GM12874 (cell line): ENCODE data around the gene NAGA.

Source experiments
- TF ChIP-seq, protein P1 (sequence below): IDR thresholded peaks from 2 replicates; pipeline ENCODE4 v1.5.1; 2011; ENCODE audit warnings: low read depth, mild to moderate bottlenecking, control low read depth, low read length, moderate library complexity; ENCODE audit not compliant: insufficient read depth

NAGA gene

DNA sequence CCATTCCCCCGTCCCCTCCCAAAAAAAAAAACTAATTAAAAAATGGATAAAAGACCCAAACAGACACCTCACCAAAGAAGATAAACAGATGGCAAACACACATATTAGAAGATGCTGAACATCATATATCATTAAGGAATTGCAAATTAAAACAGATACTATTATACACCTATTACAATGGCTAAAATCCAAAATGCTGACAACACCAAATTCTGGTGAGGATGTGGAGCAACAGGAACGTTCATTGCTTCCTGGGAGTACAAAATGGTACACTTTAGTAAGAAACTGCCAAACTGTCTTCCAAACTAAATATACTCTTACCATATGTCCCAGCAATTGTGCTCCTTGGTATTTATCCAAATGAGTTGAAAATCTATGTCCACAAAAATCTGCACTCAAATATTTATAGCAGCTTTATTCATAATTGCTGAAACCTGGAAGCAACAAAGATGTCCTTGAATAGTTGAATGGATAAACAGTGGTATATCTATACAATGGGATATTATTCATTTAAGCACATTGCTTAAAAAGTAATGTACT lies 19.9 kb downstream of the NAGA start:
- TF ChIP-seq, protein P1, sequence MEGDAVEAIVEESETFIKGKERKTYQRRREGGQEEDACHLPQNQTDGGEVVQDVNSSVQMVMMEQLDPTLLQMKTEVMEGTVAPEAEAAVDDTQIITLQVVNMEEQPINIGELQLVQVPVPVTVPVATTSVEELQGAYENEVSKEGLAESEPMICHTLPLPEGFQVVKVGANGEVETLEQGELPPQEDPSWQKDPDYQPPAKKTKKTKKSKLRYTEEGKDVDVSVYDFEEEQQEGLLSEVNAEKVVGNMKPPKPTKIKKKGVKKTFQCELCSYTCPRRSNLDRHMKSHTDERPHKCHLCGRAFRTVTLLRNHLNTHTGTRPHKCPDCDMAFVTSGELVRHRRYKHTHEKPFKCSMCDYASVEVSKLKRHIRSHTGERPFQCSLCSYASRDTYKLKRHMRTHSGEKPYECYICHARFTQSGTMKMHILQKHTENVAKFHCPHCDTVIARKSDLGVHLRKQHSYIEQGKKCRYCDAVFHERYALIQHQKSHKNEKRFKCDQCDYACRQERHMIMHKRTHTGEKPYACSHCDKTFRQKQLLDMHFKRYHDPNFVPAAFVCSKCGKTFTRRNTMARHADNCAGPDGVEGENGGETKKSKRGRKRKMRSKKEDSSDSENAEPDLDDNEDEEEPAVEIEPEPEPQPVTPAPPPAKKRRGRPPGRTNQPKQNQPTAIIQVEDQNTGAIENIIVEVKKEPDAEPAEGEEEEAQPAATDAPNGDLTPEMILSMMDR: no peak

DNA sequence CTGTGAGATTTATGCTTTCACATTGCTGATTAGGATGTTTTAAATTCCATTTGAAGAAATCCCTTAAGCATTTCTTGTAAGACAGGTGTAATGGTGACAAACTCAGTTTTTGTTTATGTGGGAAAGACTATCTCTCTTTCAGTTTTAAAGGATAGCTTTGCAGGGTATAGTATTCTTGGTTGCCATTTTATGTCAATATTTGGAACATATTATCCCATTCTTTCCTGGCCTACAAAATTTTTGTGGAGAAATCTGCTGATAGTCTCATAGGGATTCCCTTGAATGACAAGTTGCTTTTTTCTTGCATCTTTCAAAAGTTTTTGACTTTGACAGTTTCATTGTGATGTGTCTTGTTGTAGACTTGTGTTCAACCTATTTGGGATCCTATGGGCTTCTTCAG lies 28.8 kb downstream of the NAGA start:
- TF ChIP-seq, protein P1: no peak

DNA sequence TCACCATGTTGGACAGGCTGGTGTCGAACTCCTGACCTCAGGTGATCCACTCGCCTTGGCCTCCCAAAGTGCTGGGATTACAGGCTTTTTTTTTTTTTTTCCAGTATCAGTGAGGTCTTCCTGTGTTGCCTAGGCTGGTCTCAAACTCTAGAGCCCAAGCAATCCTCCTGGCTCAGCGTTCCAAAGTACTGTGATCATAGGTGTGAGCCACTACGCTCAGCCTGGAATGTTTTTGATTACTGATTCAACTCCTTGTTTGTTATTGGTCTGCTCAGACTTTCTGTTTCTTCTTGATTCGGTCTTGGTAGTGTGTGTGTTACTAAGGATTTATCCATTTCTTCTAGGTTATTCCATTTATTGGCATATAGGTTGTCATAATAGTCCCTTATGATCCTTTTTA lies 31.3 kb downstream of the NAGA start:
- TF ChIP-seq, protein P1: no peak

DNA sequence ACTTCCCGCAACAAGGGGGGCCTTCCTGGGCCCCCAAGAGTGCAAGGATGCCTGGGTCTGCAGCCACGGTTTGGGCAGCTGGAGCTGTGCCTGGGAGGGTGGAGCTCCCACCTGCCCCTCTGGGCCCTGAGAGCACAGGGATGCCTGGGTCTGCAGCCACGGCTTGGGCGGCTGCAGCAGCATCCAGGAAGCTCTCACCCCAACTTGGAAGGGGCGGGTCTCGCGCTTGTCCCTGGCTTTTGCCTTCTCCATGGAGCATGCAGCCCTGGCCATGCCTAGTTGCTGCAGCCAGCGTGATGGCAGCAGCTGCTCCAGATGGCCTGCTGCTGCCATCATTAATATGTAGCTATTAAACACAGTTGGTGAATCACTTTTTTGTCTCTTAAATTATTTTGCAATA lies 35.4 kb downstream of the NAGA start:
- TF ChIP-seq, protein P1: no peak

DNA sequence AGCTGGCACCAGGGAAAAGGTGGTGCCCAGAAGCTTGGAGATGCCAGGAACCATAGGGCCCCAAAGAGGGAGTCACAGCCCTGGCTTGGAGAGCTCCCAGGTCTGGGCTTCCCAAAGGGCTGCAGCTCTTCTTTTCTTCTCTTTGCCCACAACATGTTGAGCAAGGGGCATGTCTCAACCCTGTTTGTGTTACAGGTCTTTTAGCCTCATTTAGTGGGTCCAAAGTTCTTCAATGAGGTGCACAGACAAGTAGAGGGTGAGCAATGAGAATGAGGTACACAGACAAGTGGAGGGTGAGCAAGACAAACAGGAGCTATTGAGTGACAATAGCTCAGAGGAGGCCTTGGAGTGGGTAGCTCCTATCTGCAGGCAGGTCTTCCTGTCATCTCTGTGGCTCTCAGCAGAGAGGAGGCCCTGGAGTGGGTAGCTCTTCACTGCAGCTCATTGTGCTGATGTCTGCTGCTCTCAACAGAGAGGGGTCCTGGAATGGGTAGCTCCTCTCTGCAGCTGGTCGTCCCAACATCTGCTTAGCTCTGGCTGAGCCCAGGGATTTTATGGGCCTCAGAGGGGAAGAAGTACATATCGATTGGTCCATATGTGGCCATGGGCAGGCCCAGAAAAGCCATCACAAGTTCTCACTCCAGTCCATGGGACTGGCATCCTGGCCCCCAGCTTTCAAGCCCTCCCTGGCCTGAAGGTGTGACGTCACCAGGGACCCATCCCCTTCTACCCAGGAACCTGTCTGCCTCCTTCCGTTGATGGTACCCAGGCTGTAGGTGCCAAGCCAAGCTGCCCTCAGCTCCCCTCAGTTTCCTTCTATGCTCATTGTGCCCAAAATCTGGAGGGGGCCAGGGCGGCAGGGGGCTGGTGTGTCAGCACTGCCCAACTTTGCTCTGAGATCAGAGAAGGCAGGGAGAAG lies 37.1 kb downstream of the NAGA start:
- TF ChIP-seq, protein P1: no peak

DNA sequence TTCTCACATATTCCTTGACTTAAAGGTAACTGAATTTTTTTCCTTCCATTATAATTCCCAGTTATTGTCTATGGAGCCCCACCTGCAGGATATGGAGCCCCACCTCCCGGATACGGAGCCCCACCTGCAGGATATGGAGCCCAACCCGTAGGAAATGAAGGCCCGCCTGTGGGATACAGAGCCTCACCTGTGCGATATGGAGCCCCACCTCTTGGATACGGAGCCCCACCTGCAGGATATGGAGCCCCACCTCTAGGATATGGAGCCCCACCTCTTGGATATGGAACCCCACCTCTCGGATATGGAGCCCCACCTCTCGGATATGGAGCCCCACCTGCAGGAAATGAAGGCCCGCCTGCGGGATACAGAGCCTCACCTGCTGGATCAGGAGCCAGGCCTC lies 43.9 kb downstream of the NAGA start:
- TF ChIP-seq, protein P1: no peak

DNA sequence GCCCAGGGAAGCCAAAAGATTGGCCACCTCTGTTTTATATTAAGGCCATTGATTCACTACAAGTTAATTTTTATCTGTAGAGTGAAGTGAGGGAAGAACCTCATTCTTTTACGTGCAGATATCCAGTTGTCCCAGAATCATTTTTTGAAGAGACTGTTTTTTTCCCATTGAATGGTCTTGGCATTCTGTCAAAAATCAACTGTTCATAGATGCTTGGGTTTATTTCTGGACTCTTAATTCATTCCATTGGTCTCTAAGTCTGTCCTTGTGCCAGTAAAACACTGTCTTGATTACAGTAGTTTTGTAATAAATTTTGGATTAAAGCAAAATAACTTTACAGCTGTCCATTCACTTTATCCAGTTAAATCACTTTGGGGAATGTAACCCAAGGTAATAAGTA lies 45.2 kb downstream of the NAGA start:
- TF ChIP-seq, protein P1: no peak
